Ramos (cell line): ENCODE results near the gene TAF10.

Source experiments
- in situ Hi-C: fragments of 300-500 bp; cut with MboI; formaldehyde crosslinking; loops from one replicate; pipeline ENCODE4 v1.14.3; 2022; ENCODE audit warnings: low sequenced_read_pairs; ENCODE audit not compliant: unreplicated experiment

TAF10 gene

DNA sequence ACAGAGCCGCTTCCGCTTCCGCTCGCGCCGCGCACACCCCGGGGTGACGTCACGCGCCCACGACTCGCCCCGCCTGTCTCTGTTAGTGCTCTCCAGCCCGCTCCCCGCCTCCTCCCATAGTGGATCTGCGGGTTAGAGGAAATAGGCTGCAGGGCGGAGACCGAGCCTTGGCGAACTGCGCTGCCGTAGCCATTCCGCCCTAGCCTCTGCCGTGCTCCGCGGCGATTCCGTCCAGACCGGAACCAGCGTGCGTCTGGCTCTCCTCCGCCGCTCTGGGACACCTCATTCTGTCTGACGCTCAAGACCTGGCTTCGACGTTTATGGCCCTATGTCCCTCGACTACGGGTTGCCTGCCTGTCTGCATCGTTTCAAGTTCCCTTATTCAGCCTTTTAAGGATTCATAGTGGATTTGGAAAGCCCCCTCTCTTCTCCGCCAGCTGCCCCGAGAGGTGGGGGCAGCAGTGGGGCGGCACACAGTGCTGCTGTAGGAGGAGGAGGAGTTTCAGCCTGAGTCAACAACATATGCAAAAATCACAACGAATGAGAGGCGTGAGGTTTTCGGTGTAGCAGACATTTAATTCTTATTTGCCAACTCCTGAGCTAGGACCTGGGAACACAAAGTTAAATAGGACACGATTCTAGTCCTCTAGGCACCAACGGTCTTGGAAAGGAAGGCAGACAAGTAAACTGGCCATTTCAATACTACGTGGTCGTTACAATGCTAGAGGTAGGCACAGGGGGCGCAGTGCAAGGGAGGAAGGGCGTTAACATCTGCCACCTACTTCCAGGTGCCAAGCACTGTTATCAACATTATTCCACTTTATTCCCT, at the start of gene TAF10:
Gene TAF10, minus strand, starts transcription at position 4 of the 829 bp plus-strand sequence. CDS start 27 bp downstream, outside the sequence.
- in situ Hi-C loops = no loop called here

DNA sequence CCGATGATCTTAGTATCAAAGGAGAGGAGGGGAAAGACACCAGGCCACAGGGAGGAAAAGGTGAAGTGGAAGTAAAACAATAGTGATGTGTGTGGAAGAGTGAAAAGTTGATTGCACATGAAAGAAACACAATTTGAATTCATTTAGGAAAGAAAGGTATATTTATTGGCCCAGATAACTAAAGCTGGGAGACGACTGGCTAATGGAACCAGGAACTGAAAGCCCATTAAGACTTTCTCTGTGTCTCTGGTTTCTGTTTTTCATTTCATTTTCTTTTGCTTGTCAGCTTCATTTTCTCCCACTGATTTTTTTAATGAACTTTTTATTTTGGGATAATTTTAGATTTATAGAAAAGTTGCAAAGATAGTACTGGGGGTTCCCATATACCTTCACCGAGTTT, 48.7 kb upstream of the TAF10 start:
- in situ Hi-C loops = no loop called here

DNA sequence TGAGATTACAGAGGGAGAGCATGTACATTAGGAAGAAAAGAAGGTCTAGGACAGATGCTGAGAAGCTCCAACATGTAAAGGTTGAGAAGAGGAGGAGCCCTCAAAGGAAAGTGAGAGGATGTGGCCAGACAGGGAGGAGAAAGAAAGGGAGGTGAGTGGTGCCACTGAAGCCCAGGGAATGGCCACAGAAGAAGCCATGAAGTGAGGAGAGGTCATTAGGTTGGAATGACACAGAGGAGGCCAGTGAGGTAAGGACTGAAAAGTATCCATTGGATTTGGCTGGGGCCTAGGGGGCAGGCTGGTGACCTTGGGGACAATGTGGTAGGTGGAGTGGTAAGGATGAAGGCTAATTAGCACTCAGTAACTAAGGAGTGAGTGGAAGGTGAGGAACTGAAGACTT, 46.6 kb upstream of the TAF10 start:
- in situ Hi-C loops = no loop called here

DNA sequence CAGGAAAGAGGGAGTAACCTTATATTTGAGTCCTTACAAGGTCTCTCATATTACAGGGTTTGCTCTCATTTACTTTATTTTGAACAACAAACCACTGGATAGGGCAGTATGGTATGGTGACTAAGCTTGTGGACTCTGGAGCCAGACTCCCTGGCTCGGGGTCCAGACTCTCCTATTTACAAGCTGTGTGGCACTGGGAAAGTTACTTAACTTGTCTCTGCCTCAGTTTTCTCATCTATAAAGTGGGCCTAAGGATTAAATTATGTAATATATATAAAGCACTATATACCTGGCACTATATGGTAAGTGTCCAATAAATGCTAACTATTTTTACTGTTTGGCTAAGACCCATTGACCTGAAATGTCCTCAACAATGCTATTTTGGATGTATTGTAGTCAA, 45.3 kb upstream of the TAF10 start:
- in situ Hi-C loops = no loop called here

DNA sequence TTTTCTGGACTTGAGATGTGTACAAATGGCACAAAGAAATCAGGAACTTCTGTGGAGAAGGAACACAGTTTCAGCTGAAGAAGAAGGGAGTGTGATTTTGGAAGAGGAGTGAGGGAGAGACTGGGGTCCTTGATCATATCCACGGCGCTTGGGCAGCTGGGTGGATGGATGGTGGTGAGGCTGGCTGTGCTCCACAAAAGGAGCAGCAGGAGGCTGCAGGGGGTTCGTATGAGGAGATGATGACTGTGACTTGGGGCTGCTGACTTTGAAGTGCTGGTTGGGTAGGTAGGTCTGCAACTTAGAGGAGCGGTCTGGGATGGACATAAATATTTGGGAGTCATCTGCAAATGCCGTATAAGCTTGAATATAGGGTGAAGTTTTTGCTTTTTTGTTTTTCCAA, 44.9 kb upstream of the TAF10 start:
- in situ Hi-C loops = no loop called here

DNA sequence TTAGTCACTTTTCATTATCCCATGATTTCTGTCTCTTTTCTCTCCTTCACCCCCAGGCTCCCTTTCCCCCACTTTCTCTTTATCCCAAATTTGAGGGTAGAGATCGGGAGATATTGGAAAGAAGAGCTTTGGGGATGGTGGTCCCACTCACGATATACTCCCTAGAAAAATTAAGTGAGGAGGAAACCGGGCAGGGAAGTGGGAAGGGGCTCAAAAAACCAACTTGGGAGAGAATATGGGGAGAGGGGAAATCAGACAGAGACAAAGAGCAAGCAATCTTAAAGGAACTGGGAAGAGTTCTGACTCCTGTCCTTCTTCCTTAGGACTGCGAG, 44.5 kb upstream of the TAF10 start:
- in situ Hi-C loops = no loop called here

DNA sequence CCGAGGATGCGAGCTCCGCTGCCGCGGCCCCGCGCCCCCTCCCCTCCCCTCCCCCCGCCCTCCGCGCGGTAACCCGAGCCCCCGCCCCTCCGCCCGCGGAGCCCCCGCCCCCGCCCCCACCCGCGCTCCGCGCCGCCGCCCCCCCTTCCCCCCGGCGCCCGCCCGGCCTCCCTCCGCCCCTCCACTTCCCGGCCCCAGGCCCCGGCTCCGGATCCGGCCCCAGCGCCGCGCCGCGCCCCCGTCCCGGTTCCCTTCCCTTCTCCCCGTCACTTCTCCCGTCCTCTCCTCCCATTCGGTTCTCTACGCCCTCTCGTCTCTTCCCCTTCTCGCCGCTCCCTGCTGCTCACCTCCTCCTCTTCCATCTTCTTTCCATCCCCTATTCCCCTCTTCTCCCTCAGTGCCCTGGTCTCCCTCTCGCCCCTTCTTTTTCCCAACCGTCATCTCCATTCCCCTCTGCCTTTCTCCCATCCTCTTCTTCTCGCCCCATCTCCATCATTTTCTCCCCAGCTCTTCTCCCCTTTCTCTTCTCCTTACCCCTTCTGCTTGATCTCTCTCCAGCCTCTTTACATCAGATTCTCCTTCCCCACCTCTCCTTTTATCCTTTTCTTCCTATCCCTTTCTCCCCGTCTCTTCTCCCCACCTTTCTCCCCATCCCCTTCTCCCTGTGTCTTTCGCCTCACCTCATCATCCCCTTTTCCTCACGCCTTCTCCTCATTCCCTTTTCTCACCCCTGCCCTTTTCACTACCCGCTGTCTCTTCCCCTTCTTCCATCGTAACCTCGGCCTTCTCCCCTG, 44.0 kb upstream of the TAF10 start, which contains the start of gene DCHS1:
Gene DCHS1, minus strand, starts transcription at position 20 of the 794 bp plus-strand sequence. CDS start 14,196 bp downstream, outside the sequence.
- in situ Hi-C loops = no loop called here

DNA sequence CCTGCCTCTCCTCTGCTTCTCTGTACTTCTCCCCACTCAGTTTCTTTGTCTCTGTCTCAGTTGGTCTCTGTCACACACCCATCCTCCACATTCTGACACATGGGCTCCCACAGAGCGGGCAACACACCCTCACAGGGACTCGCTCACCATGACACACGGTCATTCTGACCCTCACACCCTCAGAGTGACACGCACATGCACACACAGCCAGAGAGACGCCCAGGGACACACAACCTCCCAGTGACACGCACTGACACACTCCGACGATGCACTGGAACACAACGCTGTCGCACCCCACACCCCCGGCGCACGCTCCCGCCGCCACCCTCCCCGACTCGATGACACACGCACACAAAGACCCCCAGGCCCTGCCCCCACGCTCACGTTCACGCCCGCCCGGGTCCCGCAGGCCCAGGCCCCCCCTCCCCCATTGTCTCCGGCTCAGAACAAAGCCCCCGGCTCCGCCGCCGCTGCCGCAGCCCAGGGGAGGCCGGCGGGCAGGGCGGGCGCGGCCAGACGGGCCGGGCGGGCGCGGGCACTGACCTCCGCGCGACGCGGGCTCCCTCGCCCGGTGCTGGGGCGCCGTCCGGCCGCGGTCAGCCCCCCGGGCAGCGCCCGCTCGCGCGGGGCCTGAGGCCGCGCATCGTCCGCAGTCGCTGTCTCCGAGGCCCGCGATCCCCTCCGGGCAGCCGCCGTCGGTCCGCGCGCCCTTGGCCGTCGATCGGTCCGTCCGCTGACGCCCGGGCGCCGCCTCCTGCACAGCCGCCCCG, 43.2 kb upstream of the TAF10 start:
- in situ Hi-C loops = no loop called here

DNA sequence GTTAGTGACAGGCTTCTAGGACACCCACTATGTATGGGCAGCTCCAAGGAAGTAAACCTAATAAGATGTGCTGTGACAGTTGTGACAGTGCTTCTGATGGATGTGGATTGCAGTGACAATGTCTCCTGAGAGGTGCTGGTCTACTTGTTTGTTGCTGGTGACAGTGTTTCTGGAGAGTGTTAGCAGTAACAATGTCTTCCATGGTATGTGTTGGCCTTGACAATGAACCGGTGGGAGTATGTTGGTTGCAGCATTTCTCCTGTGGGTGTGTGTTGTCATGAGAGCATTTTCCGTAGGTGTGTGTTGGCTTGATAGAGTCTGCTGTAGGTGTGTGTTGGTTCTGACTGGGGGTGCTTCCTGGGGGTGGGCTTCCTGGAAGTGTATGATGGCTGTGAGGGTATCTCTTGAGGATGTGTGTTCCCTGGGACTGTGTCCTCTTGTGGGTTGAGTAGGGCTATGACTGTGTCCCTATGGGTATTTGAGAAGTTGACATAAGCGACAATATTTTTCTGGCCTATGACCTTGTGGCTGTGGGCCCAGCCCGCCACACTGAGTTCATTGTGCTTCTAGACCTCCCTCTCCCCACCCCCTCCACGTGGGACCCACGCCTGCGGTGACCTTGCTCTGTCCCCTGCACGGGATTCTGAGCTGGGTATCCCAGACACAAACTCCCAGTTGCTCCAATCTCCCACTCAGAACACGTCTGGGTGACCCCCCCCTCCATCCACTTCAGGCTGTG, 42.4 kb upstream of the TAF10 start:
- in situ Hi-C loops = no loop called here

DNA sequence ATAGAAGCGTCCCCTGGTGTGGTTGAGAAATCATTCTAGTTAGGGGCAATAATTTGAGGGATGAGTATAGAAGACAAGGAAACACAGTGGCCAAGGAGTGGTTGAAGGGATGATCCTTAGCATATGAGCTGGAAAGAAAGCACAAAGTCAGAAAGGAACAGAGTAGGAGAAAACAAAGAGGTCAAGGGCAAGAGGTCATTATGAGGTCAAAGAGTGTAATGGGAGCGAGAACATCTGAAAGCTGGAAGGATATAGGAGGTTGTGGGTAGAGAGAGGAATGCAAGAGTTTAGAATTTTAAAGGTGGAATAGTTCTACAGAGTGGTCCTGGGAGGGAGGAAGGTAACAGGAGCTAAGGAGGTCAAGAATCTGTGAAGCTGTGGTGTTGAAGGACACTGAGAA, 41.6 kb upstream of the TAF10 start:
- in situ Hi-C loops = no loop called here

DNA sequence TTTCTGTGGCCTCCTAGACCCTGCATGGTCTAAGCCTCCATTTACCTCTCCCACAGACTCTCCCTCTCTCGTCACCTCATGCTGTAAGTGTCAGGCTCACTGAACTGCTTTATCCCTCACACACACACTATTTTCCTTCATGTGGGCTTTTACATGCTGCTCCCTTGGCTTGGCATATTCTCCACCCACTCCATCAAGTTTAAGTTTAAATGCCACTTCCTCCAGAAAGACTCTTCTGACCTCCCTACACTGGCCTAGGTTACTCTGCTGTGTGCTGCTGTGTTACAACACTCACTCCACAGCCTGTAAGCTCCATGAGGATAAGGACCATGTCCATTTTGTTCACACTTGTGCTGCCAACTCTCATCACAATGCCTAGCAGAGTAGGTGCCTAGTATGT, 41.1 kb upstream of the TAF10 start:
- in situ Hi-C loops = no loop called here

DNA sequence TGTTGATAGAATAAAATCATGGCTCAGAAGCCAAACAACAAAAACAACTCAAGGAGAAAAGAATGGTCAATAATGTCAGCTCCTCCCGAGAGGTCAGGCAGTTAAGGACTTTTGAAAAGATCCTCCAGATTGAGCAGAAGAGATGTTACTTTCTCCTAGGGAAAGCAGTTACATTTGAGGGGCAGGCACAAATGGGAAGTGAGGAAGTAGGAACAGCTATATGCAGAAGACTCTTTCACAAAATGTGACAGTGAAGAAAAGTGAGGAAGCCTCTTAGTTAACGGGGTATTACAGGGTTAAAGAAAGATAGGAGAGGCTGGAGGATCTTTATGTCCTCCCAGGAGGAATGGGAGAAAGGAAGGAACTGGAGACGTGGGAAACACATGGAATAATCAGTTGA, 40.2 kb upstream of the TAF10 start:
- in situ Hi-C loops = no loop called here

DNA sequence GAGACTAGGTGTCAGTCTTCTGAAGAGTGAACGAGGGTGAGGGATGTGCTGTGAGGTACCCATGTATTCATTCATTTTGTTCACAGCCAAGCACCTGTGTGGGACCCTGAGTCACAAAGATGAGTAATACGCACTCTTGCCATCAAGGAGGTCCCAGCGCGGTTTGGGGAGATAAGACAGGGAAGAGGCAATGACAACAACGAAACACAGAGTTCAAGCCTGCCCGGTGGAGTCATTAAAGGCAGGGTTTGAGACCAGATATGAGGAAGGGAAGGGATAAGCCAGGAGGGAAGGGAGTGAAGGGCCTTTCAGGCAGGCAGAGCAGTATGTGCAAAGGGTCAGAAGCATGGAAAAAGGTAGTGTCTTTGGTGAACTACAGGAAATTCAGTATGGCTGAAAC, 39.0 kb upstream of the TAF10 start:
- in situ Hi-C loops = no loop called here

DNA sequence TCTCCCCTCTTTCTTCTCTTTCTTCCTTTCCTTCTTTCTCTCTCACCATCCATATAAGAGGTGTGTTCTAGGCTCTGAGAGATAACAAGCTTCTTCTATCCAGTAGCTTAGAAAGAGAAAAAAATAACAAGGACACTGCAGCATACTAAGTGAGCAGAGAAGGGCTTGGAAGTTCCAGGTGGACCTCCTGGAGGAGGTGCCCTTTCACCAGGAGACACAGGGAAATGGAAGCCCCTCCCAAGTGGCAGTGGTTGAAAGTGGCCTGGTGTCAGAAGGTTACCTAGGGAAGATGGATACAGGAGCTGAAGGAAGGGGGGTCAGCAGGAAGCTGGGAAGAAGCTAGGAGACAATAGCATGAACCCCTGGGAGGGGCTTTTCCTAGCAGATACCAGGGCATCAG, 38.1 kb upstream of the TAF10 start:
- in situ Hi-C loops = no loop called here

DNA sequence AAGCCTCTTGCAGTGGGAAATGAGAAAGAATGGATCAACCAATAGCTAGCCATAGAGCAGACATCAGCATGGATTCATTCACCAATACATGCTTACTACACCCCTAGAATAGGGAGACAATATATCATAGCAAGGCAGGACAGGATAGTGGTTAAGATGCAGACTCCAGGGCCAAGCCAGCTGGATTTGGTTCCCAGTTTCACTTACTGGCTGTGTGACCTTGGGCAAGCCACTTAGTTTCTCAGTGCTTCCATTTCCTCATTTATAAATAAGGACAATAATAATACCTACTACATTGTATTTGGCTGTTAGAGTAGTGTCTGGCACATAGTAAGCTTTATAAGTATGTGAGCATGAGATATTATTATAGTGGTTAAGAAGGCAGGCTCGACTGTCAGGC, 36.5 kb upstream of the TAF10 start:
- in situ Hi-C loops = no loop called here

DNA sequence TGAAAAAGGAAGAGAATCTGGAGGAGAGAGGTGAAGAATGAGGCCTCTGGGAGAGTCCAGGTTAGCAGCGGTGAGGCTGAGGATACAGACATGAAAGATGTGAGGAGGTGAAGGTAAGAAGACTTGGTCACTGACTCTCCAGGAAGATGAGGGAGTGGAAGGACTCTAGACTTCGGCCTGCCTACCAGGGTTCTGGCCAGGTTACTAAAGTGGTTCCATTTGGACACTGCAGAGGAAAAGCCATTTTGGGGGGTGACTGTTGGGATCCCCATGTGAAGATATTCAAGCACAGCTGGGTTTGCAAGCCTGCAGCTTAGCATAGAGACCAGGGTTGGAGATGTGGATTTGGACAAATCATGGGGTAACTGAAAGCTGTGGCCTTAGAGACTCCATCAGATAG, 35.8 kb upstream of the TAF10 start:
- in situ Hi-C loops = no loop called here

DNA sequence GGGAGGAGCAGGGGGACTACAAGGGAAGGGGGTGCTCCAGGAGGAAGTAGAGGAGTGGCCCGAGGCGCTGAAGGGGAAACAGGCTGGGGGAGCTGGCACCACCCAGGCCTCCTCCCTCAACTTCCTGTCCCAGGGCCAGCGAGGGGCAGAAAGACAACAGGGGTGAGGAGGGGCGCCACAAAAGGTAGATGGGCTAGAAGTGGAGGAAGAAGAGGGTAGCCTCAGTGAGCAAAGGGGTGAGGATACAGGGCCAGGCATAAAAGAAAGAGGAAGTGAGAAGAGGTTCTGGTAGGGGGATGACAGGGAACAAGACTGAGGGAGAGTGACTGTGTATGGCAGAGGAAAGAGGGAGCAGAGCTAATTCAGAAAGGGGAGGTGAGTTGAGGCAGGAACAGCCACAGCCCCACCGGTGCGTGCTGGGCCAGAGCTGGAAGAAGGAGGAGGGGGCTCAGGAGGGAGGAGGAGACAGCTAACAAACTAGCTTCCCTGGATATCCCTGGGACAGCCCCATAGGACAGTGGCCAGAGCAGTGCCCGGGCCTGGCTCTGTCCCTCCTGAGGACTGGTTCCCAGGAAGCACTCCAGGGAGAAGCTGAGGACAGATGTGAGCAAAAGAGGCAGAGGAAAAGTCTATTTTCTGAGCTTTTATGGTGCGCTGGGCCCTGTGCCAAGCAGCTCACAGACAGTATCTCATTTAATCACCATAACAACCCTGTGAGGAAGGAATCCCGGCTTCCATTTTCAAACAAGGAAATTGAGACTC, 35.1 kb upstream of the TAF10 start:
- in situ Hi-C loops = no loop called here

DNA sequence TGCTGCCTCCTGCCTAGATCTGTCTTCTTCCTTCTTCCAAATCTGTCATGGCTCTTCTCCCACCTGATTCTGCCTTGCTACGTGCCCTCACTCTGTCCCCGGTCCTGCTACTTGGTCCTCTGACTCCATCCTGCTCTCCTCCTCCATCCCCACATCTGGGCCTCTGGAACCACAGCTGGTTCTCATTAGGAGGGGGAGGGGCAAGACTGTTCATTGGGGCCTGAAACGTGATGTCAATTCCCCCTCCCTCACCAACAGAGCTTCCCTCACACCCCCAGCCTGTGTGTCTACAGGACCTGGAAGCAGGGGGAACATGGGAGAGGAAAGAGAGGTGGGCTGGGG, 34.5 kb upstream of the TAF10 start:
- in situ Hi-C loops = no loop called here

DNA sequence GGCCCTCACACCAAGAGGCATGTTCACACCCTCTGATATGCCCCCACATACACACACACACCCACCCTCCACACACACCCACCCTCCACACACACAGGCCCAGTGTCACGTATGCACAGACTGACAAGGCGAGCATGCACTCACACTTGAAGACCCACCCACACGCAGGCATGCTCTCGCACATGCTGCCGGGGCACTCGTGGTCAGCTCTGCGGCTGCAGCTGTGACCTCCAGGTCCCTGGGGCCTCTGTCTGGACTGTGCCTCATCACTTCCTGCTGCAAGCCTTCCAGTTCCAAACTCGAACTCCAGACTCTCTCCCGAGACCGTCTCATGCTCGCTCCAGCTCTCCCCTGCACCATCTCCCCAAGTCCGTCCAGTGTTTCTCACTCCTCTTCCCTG, 34.1 kb upstream of the TAF10 start:
- in situ Hi-C loops = no loop called here

DNA sequence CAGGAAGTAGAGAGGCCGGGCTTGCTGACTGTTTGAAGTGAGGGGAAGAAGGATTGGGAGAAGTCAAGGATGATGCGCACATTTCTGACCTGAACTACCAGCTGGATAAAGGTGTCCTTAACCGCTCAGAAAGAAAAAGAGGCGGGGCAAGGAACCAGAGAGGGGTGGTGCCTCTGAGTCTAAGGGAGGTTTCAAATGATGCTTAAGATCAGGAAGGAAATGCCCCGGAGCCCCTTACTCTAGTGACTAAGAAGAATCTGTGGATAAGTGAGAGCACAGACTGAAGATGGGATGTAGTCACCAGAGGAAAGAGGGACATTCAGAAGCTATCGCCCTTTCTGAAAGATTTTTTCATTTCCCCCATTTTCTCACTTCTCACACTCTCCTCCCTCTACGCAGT, 30.9 kb upstream of the TAF10 start:
- in situ Hi-C loops = no loop called here
